Activated naive CD4-positive, alpha-beta T cell (primary cell): Measurements from ENCODE around the gene RAB34.

Source experiments
- DNase-seq, 4 experiments: peaks; one replicate each; lab custom pipeline; 2025; lab: John Stamatoyannopoulos, UW

RAB34 gene

DNA sequence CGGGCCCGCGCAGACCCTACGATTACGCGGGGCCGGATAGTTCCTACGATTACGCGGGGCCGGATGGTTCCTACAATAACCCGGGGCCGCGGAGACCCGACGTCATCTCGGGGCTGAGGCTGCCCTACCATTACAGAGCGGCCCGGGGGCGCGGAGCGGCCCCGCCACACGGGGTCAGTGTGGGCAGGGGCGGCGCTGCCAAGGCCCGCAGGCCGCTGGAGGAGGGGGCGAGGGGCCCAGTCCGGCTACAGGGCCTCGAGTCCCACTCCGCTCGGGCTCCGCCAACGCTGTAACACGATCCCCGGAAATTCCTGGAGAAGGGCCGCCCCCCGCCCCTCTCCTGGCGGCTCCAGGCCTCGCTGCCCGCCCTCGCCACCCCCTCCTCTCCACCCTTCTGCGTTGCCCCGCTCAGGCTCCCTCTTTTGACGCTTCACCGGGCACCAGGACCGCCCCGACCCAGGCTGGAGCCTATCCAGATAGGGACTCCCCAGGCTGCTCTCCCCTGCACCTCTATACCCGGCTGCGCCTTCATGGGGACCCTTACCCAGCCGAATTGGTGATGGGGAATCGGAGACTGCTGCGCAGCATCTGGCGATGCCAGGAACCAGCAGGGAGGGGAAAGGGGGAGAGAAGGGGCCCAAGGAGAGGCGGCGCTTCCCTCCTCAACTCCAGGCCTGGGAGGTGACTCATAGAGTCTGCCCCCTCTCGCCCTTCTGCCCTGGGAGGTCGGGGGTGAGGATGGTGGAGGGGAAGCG lies at the start of gene RAB34:
Gene RAB34 (minus strand): TSS at position 291 of the 755 bp plus-strand sequence. CDS start 602 bp downstream, outside the sequence.
- DNase-seq = peak in 1 of 4 experiments; percentile 14

DNA sequence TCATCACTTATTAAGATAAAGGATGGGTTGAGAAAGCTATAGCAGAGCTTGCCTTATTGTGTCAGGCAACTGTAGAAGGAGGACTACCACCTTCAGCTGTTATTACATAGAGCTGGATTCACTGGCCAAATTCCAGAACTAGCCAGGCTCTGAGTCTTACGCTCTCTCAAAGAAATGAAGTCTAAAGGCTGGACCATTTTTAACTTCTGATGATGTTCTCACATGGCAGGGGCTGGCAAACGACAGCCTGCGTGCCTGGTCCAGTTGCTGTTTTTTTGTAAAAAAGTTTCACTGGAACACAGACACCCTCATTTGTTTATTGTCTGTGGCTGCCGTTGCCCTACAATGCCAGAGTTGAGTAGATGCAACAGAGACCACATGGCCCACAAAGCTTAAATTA lies 47.4 kb upstream of the RAB34 start:
- no peak for DNase-seq

DNA sequence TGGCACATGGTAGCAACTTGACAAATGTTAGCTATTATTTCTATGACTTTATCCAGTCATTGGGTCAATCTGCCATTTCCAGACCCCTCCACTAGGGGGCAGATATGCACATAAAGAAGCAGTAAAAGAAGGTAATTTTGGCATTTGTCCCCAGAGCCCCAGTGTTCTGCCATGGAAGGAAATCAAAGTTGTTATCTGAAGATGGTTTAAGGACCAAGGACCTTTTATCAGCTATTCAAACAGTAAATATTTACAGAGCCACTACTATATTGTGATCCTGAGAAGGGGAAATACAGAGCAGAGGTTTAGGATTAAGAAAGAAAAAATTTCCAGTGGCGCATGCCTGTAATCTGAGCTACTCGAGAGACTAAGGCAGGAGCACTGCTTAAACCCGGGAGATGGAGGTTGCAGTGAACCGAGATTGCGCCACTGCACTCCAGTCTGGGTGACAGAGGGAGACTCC lies 46.2 kb upstream of the RAB34 start:
- DNase-seq = peak in 3 of 4 experiments; percentile 59 to 65 (median 61)

DNA sequence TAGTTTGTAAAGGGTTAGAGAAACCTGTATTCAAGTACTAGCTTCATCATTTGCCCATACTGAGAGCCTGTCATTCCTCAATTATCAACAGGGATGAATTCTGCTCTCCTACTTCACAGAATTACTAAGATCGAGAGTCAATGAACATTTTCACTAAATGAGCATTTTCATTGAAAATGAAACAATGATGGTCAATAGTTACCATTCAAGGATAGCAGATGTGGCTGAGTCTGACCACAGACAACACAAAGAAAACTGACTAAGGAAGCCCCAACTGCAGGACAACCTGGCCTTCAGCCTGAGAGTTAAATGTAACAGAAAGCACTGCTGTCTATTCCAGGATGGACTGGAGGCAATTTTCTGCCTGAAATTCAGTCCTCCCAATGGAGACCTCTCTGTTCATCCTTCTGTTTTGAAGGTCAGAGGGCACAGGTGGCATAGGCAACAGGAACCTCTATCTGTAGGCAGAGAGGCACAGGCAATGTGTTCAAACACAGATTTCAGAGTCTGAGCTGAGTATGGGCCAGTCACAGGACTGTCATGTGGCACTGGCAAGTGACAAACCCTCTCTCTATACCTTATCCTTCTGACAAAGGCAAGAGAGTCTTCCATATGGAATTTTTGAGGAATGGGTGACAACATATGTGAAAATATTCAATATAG lies 45.6 kb upstream of the RAB34 start:
- DNase-seq = no peak

- no peak for DNase-seq
Observed at GRCh38 chr17:28760601-28761562, 43.2 kb upstream of the RAB34 start.

DNA sequence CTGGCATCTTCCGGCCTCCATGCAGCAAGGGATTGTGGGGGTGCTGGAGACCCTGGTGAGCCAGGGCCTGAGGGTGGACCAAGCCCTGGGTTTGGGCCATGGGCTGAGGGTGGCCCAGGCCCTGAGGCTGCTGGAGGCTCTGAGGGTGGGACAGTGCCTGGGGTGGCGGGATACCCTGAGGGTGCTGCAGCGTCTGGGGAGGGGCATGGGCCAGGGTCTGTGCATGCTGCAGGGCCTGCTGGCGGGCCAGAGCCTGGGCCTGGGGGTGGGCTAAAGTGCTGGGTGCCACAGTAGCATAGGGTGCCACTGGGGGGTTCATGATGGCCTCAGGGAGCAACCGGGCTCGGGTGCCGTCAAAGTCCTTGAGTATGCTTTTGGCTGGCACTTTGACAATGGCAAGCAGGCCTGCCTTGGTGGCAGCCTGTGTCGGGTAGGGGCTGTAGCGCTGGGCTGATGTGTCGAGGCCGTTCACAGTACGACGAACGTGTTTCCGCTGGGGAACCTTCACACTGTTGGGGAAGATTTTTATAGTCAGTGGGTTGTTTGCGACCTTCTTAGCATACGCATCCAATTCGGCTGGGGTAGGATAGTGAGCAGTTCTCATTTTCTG lies 41.7 kb upstream of the RAB34 start:
- no peak for DNase-seq

- no peak for DNase-seq
Observed at GRCh38 chr17:28758411-28759121, 40.9 kb upstream of the RAB34 start.

GRCh38 chr17:28756049-28756804 lies 38.6 kb upstream of the RAB34 start:
- no peak for DNase-seq

DNA sequence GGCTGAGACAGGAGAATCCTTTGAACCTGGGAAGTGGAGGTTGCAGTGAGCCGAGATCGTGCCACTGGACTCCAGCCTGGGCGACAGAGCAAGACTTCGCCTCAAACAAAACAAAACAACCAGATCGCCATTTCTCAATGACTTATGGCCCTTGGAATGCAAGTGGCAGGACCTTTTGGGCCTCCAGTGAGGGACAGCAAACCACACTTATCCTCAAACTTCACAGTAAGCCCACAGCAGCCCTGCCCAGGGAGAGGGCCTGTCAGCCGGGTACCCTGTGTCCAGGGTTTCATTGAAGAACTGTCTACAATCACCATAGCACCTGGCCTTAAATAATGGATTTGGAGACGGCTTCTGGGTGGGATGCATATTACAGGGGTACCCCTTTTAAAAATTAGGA lies 37.8 kb upstream of the RAB34 start:
- no peak for DNase-seq

- DNase-seq = no peak
Observed at GRCh38 chr17:28751600-28752366, 34.1 kb upstream of the RAB34 start.

- peak; percentile 52 to 82 (median 76) for DNase-seq
Observed at GRCh38 chr17:28750178-28751047, 32.7 kb upstream of the RAB34 start.

DNA sequence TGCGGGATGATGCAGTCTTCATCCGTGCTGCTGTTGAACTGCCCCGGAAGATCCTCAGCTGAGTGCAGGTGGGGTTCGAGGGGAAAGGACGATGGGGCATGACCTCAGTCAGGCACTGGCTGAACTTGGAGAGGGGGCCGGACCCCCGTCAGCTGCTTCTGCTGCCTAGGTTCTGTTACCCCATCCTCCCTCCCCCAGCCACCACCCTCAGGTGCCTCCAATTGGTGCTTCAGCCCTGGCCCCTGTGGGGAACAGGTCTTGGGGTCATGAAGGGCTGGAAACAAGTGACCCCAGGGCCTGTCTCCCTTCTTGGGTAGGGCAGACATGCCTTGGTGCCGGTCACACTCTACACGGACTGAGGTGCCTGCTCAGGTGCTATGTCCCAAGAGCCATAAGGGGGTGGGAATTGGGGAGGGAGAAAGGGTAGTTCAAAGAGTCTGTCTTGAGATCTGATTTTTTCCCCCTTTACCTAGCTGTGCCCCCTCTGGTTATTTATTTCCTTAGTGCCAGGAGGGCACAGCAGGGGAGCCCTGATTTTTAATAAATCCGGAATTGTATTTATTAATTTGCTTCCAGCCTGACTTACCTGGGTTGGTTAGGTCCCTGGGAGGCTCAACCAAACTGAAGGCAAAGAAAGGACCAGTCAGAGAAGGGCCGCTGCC lies 32.0 kb upstream of the RAB34 start:
- no peak for DNase-seq

DNA sequence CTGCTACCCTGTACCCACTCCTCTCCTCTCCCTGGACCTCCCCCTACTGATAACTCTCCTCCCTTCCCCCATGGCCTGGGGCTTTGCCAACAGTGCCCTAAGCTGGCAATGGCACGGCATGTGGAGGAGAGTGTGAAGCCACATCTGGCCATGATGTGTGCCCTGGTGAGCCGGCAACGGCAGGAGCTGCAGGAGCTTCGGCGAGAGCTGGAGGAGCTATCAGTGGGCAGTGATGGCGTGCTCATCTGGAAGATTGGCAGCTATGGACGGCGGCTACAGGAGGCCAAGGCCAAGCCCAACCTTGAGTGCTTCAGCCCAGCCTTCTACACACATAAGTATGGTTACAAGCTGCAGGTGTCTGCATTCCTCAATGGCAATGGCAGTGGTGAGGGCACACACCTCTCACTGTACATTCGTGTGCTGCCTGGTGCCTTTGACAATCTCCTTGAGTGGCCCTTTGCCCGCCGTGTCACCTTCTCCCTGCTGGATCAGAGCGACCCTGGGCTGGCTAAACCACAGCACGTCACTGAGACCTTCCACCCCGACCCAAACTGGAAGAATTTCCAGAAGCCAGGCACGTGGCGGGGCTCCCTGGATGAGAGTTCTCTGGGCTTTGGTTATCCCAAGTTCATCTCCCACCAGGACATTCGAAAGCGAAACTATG lies 31.3 kb upstream of the RAB34 start:
- DNase-seq = no peak

- DNase-seq = no peak
Observed at GRCh38 chr17:28747801-28748750, 30.4 kb upstream of the RAB34 start.

GRCh38 chr17:28747051-28747691 lies 29.5 kb upstream of the RAB34 start:
- no peak for DNase-seq

DNA sequence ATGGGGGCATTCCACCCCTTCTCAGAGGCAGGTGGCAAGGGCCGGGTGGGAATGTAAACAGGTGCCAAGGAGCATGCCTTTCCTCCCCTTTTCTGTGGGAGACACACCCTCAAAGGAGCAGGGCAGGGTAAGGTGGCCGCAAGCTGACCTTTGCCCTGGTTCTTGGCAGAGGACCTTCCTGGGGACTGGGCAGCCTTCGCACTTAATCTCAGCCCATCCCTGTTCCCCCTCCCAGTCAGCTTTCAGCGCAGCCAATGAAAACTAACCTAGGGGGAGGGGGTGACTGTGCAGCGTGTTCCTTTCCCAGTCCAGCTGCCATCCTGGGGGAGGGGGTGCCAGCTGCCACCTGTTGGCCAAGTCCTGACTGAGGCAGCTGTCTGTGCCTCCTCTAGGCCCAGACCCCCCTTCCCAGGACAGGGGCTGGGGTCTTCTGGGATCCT lies 29.0 kb upstream of the RAB34 start:
- DNase-seq = no peak
